Thyroid gland (tissue), 4 donors: Measurements from ENCODE around the gene ASB5. TPM values are rescaled to one million over a fixed set of nuclear protein-coding genes. Genes with fewer than 3 reads are reported as not detected.
"Not testable (repeated sequence)": the region's sequence is repeated elsewhere in the genome, so short reads cannot be mapped to it uniquely, and the experiment has no call there.

ENCODE experiments used
- DNase-seq, 2 donors: peaks; one replicate each; pipeline ENCODE4 v3.0.0-alpha.2; 2019
- H3K27ac ChIP-seq, 3 donors: fragments of 200-600 bp; sonication (generic); 1 replicate in 2 of 3; 2 replicates in 1 of 3; pipeline ENCODE4 v1.5.1; 2016 to 2019; ENCODE audit warnings: mild to moderate bottlenecking in 1 of 3, moderate library complexity in 1 of 3
- H3K27me3 ChIP-seq: fragments of 200-600 bp; sonication (generic); one replicate; pipeline ENCODE4 v1.5.1; 2019
- H3K36me3 ChIP-seq, 2 donors: fragments of 200-600 bp; sonication (generic); one replicate each; pipeline ENCODE4 v1.5.1; 2016 to 2019
- H3K4me1 ChIP-seq, 2 donors: fragments of 200-600 bp; sonication (generic); one replicate each; pipeline ENCODE4 v1.5.1; 2017 to 2019
- H3K4me3 ChIP-seq, 3 donors: fragments of 200-600 bp; sonication (generic); replicated peaks in 1 of 3; 1 replicate in 2 of 3; 2 replicates in 1 of 3; pipeline ENCODE4 v1.5.1; 2016; ENCODE audit warnings: mild to moderate bottlenecking in 1 of 3
- H3K9me3 ChIP-seq: fragments of 200-600 bp; sonication (generic); one replicate; pipeline ENCODE4 v1.5.1; 2017
- CTCF ChIP-seq, 6 experiments: fragments of 200-600 bp in 3 of 6; fragments of 450-650 bp in 3 of 6; sonication (generic) in 3 of 6; IDR thresholded peaks; one replicate each; pipeline ENCODE4 v1.5.1; 2016 to 2019; ENCODE audit warnings: antibody characterized with exemption in 6 of 6, mild to moderate bottlenecking in 2 of 6, inconsistent platforms in 1 of 6, moderate library complexity in 1 of 6
- POLR2A ChIP-seq, 2 donors: fragments of 450-650 bp; IDR thresholded peaks; one replicate each; pipeline ENCODE4 v1.6.1; 2017; ENCODE audit warnings: antibody characterized with exemption in 2 of 2, mild to moderate bottlenecking in 2 of 2, moderate library complexity in 1 of 2
- WGBS, 2 donors: methylation state at CpG; one replicate each; pipeline ENCODE4 v1.1.5; 2017; 5-methylcytosine and 5-hydroxymethylcytosine counted together
- intact Hi-C: fragments of 100-400 bp; cut with DNase I; formaldehyde crosslinking; loops from one replicate; pipeline ENCODE4 v1.15.1; 2023
- total RNA-seq, 4 donors: library from RNA; depleted of rRNA; stranded (reverse); fragments of >200 nt; gene quantifications; one replicate each; pipeline ENCODE4 v1.2.3, GENCODE V29; 2016

Gene ASB5
- total RNA-seq, 4 donors from 2014 or later, result 0.13 TPM; not detected in 3

GRCh38 chr4:176226736-176227135 lies 42.3 kb downstream of the ASB5 start:
- intact Hi-C loops, result no loop called here
- H3K27ac ChIP-seq, result no peak overlapping the region
- DNase-seq, result no peak
- 79 to 89% methylated on average over 5 of the region's 5 CpGs for WGBS, 2 donors
- H3K4me3 ChIP-seq, result no peak overlapping the region
- no peaks in the 10 kb centered on the region for H3K36me3 ChIP-seq
- no peaks in the 10 kb centered on the region for H3K27me3 ChIP-seq
- TF ChIP-seq POLR2A (IDR thresholded peaks at IDR 0.05) (no peak), CTCF (IDR thresholded peaks at IDR 0.05) (no peak)
- peaks cover 0 to 6% of the 10 kb centered on the region in 2 donors for H3K4me1 ChIP-seq
- no peaks in the 10 kb centered on the region for H3K9me3 ChIP-seq

GRCh38 chr4:176223561-176223960 lies 45.5 kb downstream of the ASB5 start:
- no peak for DNase-seq
- intact Hi-C loops, result no loop called here
- Histone ChIP-seq H3K4me1 (no peaks in the 10 kb centered on the region), H3K36me3 (no peaks in the 10 kb centered on the region), H3K27me3 (no peaks in the 10 kb centered on the region), H3K4me3 (no peak overlapping the region), H3K9me3 (no peaks in the 10 kb centered on the region), H3K27ac (no peak overlapping the region)
- WGBS, 2 donors, result 63 to 71% methylated on average over 2 of the region's 2 CpGs
- TF ChIP-seq POLR2A (IDR thresholded peaks at IDR 0.05) (no peak), CTCF (IDR thresholded peaks at IDR 0.05) (no peak)

- TF ChIP-seq POLR2A (IDR thresholded peaks at IDR 0.05), result no peak
- TF ChIP-seq CTCF (IDR thresholded peaks at IDR 0.05), result no peak
- no peak for DNase-seq
- H3K4me3 ChIP-seq, result no peak overlapping the region
- no peaks in the 10 kb centered on the region for H3K27me3 ChIP-seq
- H3K4me1 ChIP-seq, result no peaks in the 10 kb centered on the region
- no peak overlapping the region for H3K27ac ChIP-seq
- intact Hi-C loops, result no loop called here
- 82 to 84% methylated on average over 5 of the region's 5 CpGs for WGBS, 2 donors
- H3K36me3 ChIP-seq, result no peaks in the 10 kb centered on the region
- no peaks in the 10 kb centered on the region for H3K9me3 ChIP-seq
Measured at GRCh38 chr4:176222149-176222548, 46.9 kb downstream of the ASB5 start.

GRCh38 chr4:176217510-176217909 lies 51.5 kb downstream of the ASB5 start:
- H3K27me3 ChIP-seq, result no peaks in the 10 kb centered on the region
- WGBS, 2 donors, result 83 to 87% methylated on average over 2 of the region's 2 CpGs
- H3K4me1 ChIP-seq, result no peaks in the 10 kb centered on the region
- H3K27ac ChIP-seq, result no peak overlapping the region
- intact Hi-C loops, result no loop called here
- H3K36me3 ChIP-seq, result no peaks in the 10 kb centered on the region
- TF ChIP-seq CTCF (IDR thresholded peaks at IDR 0.05) (no peak), POLR2A (IDR thresholded peaks at IDR 0.05) (no peak)
- H3K9me3 ChIP-seq, result no peaks in the 10 kb centered on the region
- H3K4me3 ChIP-seq, result no peak overlapping the region
- no peak for DNase-seq

GRCh38 chr4:176212351-176212750 lies 56.7 kb downstream of the ASB5 start:
- DNase-seq, H3K4me1 ChIP-seq, intact Hi-C loops, H3K36me3 ChIP-seq, H3K9me3 ChIP-seq, H3K4me3 ChIP-seq, H3K27me3 ChIP-seq, H3K27ac ChIP-seq: not testable (repeated sequence)
- 71 to 80% methylated on average over 3 of the region's 3 CpGs for whole genome bisulfite sequencing, 2 donors
